Measurements from ENCODE around the gene CUEDC1.

DNA sequence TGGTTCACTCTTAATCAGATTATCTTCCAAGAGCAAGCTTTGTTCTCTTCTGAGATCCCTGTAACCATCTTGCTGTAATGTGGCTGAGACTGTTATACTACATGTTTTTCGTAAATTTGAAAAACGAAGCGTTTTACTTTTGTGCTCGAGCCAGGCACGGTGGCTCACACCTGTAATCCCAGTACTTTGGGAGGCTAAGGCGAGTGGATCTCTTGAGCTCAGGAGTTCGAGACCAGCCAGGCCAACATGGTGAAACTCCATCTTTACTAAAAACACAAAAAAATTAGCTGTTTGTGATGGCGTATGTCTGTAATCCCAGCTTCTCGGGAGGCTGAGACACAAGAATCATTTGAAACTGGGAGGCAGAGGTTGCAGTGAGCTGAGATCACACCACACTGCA lies 7.8 kb downstream of the CUEDC1 start:
- TF ChIP-seq, protein P1, sequence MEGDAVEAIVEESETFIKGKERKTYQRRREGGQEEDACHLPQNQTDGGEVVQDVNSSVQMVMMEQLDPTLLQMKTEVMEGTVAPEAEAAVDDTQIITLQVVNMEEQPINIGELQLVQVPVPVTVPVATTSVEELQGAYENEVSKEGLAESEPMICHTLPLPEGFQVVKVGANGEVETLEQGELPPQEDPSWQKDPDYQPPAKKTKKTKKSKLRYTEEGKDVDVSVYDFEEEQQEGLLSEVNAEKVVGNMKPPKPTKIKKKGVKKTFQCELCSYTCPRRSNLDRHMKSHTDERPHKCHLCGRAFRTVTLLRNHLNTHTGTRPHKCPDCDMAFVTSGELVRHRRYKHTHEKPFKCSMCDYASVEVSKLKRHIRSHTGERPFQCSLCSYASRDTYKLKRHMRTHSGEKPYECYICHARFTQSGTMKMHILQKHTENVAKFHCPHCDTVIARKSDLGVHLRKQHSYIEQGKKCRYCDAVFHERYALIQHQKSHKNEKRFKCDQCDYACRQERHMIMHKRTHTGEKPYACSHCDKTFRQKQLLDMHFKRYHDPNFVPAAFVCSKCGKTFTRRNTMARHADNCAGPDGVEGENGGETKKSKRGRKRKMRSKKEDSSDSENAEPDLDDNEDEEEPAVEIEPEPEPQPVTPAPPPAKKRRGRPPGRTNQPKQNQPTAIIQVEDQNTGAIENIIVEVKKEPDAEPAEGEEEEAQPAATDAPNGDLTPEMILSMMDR (IDR thresholded peaks at IDR 0.05) = no peak
- TF ChIP-seq POLR2AphosphoS5 (IDR thresholded peaks at IDR 0.05) (no peak), POLR2A (IDR thresholded peaks at IDR 0.05) (no peak)

Measured in prostate gland (tissue), 2 donors.